HG03025 (cell line): ENCODE results near the gene QSOX2.

Experiments used
- ATAC-seq: cut with Tn5 transposase; IDR thresholded peaks from one replicate; pipeline ENCODE4 v1.9.1; 2021; ENCODE audit warnings: mild to moderate bottlenecking, moderate library complexity; ENCODE audit not compliant: unreplicated experiment, low FRiP score

QSOX2 gene

DNA sequence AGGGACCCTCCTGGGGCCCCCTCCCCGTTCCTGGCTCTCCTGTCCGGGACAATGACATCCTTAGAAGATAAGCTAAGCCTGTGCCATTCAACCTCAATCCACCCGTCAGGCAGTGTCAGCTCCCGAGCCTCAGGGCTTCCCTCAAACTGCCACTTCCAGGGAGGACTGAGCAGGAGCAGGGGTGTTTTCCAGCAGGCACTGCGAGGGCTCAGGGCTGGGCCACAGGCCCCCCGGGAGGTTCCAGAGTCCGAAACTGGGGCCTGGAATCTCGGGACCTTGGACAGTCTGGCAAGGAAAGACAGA is 66.9 kb downstream of the QSOX2 start:
- no peak for ATAC-seq

DNA sequence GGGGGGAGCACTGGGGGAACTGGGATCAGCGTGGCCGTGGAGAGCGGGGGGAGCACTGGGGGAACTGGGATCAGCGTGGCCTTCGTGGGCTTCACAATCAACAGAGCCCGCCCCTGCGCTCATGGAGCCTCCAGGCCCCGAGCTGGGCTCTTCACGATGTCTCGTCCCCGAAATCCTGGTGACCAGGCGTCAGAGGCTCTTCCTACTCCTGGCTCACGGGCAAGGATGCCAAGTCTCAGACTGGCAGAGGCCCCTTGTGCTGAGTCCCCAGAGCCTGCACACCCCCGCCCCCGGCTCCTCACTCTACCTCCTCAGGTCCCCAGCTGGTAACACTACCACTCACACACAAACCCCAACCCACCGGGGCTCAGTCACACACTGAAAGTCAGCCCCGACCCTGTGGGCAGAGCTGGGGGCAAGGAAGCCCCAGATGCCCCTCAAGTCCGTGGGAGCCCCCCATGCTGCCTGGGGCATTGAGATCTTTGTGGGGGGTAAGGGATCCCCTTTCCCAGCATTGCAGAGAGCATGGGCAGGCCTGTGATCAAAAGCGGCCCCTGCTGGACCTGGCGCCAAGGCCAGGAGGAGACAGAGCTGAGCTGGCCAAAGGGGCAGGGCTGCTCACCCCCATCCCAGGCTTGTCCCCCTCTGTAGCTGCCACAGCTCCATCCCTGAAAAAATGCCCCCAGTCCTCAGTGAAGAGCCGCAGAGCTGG is 67.4 kb downstream of the QSOX2 start:
- ATAC-seq, result no peak

- ATAC-seq, result no peak
Measured at GRCh38 chr9:136177224-136177623, 68.4 kb downstream of the QSOX2 start.

- no peak for ATAC-seq
Measured at GRCh38 chr9:136175616-136176197, 69.9 kb downstream of the QSOX2 start.

DNA sequence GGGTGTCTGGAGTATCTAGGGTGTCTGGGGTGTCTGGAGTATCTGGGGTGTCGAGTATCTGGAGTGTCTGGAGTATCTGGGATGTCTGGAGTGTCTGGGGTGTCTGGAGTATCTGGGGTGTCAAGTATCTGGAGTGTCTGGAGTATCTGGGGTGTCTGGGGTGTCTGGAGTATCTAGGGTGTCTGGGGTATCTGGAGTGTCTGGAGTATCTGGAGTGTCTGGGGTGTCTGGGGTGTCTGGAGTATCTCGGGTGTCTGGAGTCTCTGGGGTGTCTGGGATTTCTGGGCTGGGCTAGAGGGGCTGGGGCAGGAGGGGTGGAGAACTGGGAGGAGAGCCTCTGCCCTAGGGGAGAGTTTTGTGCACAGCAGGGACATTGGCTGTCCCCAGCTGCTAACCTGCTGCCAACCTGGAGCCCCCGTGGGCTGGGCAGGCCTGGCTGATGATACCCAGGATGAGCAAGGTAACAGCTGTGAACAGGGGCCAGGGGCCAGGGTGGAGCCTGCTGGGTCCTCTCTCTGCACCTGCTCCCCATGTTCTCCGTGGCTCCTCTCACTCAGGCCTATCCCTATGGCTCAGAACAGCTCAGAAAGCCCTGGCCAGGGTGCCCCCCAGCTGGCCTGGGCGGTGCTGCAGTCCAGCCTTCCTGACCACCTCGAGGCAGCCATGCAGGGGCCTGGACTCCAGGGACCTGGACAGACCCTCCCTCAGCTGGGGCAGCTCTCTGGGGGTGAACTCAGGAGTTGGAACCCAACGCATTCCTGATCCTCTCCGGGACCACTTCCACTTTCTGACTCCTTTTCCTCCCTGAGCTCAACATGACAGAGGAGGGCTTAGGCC is 70.6 kb downstream of the QSOX2 start:
- no peak for ATAC-seq

DNA sequence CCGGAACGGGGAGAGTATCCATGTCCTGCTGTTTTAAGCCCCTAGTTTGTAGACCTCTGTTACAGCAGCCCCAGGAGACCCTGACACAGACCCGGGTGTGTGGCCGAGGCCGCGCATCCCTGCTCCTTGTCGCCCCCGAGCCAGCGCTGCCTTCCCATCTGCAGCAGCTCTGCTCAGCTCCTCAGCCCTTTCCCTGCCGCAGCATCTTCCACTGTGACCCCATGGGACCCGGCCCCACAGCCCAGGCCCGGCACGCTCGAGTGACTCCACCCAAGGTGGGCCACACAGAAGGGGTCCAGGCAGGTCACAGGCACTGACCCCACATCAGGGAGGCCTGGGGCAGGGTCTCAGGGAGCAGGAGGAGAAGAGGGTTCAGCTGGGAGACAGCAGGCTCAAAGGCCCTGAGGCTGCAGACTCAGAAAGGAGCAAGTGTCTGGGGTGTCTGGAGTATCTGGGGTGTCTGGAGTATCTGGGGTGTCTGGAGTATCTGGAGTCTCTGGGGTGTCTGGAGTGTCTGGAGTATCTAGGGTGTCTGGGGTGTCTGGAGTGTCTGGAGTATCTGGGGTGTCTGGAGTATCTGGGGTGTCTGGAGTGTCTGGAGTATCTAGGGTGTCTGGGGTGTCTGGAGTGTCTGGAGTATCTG is 71.8 kb downstream of the QSOX2 start:
- no peak for ATAC-seq

DNA sequence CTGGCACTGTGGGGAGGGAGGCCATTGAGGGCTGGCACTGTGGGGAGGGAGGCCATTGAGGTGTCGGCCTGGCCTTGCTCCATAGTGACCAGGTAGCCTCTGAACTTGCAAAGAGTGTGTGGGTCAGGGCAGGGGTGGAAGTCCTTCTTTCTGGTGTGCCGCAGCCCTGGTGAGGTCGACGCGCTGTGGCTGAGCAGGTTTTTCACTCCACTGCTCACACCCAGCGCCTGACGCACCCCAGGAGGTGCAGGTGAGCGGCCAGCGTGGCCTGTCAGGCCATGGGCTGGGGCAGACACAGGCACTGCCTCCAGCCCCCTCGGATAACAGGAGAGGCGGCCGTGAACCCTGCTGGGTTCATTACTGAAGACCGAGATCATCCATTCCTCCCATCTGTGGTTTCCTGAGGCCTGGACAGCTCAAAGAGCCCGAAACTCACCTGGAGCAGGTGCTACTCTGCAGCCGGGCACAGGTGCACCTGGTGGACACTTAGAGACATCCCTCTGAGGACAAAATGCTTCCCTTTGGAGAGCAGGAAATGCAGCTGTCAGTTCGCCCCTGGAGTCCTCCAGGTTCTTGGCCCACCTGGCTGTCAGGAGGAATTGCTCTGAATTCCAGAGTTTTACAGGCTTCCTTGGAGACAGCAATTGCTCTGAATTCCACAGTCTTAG is 73.1 kb downstream of the QSOX2 start:
- ATAC-seq, result no peak

DNA sequence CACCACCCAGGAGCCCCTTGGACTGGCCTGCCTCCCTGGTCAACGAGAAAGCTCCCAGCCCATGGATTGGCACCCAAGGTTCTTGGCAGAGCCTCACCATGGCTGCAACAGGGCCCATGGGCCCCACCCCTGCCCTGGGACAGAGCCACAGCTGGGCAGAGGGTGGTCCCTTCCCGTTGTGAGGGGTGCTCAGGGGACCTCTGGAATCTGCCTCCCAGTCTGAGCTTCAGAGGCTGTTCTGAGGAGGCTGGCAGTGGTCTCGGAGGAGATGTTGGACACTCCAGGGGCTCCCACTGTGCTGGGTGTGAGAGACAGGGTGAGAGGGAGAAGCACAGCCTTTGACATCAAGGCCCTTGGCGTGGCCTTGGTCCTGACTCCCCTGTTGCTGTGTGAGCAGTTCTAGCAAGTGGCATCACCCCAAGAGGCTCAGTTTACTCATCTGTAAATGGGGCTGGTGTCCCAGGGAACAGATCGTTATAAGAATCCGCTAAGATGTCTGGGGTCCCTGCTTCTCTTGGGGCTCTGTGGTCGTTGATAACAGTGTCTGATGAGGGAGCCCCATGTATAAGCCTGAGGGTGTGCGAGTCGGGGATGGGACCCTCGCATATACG is 73.7 kb downstream of the QSOX2 start:
- ATAC-seq, result no peak

DNA sequence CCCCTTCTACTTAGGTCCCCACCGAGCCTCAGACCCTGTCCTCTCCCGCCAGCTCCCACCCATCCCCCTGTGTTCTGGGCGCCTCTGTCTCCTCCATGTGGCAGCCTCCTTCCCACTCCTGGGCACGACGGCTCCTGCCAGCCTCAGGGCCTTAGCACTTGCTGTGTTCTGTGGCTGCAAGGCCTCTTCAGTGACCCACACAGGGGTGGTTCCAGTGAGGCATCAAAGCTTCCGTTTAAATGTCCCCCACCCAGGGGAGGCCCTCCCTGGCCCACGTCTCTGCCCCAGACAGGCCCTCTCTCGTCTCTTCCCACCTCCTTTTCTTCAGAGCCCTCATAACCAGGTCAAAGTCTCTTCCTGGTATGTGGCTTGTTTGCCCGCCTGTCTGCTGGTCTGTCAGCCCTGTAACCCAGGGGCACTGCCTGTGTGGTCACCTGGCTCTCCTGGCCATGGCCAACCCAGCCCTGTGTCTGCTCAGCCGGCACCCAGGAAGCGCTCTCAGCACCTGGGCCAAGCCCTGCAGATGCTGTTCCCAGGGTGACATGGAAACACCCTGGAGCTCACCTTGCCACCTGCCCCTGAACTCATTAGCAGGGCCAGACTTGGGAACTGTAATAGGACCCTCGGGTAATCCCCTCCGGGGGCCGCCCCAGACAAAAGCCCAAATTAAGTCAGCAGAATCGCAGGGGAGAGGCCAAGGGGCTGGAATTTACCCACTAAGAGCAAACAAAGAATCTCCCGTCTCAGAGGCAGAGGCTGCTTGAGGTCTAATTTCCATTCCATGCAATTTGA is 74.4 kb downstream of the QSOX2 start:
- ATAC-seq, result no peak

DNA sequence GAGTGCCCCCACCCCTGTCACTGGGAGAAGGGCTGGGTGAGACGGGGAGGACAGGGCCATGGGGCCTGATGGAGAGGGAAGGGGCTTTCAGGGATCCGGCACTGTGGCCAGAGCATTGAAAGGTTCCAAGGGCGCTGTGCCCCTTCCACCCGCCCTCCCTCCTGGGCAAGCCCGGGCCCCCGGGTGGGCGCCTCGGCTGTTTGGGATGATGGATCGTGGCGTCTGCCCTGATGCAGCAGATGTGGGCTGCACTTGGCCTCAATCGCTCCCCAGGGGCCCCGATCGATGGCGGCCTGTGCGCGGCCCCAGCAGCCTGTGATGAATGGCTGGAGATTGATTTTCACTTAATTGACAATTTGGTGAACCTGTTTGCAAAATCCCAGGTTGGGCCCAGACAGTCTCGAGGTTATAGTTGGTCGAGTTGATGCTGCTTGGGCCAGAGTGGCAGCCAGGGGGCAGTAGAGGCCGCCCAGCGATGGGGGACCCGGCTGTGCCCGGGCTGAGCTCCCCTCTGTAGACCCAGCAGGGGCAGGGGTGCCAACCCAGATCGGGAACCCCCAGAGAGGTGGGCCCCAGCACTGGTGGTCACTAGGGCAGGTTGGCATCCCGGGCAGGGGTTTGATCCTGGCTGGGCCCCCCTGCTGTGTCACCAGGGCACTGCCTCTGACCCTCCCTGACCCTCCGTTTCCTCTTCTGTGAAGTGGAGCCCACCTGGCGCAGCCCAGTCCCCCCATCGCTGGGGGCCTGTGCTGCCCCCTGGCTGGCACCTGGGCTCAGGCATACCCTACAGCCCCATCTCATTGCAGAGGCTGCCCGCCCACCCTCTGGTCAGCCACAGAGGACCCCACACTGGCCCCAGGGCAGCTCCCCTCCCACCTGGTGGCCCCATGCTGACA is 75.4 kb downstream of the QSOX2 start:
- no peak for ATAC-seq

- no peak for ATAC-seq
Measured at GRCh38 chr9:136169495-136169894, 76.1 kb downstream of the QSOX2 start.

DNA sequence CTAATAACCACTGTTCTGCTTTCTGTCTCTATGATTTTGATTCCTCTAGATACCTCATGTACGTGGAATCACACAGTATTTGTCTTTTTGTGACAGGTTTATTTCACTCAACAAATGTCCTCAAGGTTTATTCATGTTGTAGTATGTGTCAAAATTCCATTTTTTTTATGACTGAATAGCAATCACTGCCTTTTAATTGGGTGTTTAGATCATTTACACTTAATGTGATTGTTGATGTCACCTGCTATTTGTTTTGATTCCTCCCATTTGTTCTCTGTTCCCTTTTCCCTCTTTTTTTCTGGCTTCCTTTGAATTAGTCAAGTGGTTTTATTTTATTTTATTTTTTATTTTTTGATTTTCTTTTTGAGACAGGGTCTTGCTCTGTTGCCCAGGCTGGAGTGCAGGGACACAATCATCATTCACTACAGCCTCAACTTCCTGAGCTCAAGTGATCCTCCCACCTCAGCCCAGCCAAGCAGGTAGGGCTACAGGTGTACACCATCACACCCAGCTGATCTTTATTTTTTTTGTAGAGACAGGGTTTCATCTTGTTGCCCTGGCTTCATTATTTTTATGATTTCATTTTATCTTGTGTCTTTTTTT is 82.3 kb downstream of the QSOX2 start:
- no peak for ATAC-seq

GRCh38 chr9:136160995-136161610 is 84.5 kb downstream of the QSOX2 start:
- ATAC-seq, result no peak

GRCh38 chr9:136160381-136160841 is 85.2 kb downstream of the QSOX2 start:
- no peak for ATAC-seq

GRCh38 chr9:136159851-136160250 is 85.8 kb downstream of the QSOX2 start:
- no peak for ATAC-seq

DNA sequence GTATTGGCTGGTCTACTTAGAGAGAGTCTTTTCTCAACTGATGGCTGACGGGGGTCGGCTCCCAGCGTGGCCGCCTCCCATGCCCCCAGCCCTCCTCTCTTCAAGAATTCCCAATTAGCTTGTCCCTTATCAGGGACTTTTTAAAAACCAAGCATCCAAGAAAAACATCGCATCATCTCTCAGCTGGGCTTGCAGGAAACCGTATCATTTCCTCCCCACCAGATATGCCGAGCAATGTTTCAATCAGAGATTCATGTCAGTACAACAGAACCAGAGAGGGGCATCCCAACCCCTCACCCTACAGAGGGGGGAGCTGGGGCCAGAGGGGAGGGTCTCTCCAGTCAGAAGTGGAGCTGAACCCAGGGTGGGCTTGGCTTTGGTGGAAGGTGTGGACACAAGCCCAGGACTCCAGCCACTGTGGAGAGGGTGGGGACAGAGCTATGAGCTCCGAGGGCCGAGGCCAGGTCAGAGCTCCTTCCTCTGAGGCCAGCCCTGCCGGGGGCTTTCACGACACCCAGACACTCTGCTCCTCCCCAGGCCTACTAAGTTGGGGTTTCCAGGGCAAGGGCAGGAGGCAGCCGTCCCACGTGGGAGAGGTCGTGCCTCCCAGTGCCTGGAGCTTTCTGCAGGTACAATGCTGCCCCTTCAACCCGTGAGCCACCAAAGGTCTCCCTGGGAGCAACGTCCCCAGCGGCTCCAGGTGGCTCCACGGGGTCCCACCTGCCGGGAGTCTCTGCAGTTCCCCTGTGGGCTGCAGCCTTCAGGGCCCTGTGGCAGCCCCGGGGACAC is 87.9 kb downstream of the QSOX2 start:
- ATAC-seq, result no peak
